GM19035 (cell line): Measurements from ENCODE around the gene SAPCD2.
"Not testable (repeated sequence)": the region's sequence is repeated elsewhere in the genome, so short reads cannot be mapped to it uniquely, and the experiment has no call there.

Experiments used
- ATAC-seq: cut with Tn5 transposase; IDR thresholded peaks from one replicate; pipeline ENCODE4 v1.9.1; 2021; ENCODE audit not compliant: unreplicated experiment

The SAPCD2 gene

GRCh38 chr9:137070201-137070905, at the start of gene SAPCD2:
Gene SAPCD2, minus strand, starts transcription at chr9:137070557. Its CDS starts 97 bp downstream, at chr9:137070460.
- peak; percentile 77 for ATAC-seq

- ATAC-seq = not testable (repeated sequence)
Measured at GRCh38 chr9:137118092-137118603, 47.8 kb upstream of the SAPCD2 start.

GRCh38 chr9:137117269-137117731, 46.9 kb upstream of the SAPCD2 start:
- ATAC-seq = no peak

- no peak for ATAC-seq
Measured at GRCh38 chr9:137116728-137117127, 46.4 kb upstream of the SAPCD2 start.

GRCh38 chr9:137116027-137116507, 45.7 kb upstream of the SAPCD2 start:
- no peak for ATAC-seq

- ATAC-seq = no peak
Measured at GRCh38 chr9:137115394-137116026, 45.2 kb upstream of the SAPCD2 start.

GRCh38 chr9:137114613-137115393, 44.4 kb upstream of the SAPCD2 start, which contains the start of gene DPP7:
Gene DPP7, minus strand, starts transcription at chr9:137114733. Its CDS starts 20 bp downstream, at chr9:137114713.
- ATAC-seq = peak; percentile 70

GRCh38 chr9:137114220-137114612, 43.9 kb upstream of the SAPCD2 start:
- no peak for ATAC-seq

GRCh38 chr9:137113385-137114159, 43.2 kb upstream of the SAPCD2 start:
- no peak for ATAC-seq

GRCh38 chr9:137112564-137113384, 42.4 kb upstream of the SAPCD2 start:
- no peak for ATAC-seq

- no peak for ATAC-seq
Measured at GRCh38 chr9:137111788-137112563, 41.6 kb upstream of the SAPCD2 start.

- ATAC-seq = no peak
Measured at GRCh38 chr9:137110911-137111787, 40.8 kb upstream of the SAPCD2 start.

- ATAC-seq = no peak
Measured at GRCh38 chr9:137110147-137110910, 40.0 kb upstream of the SAPCD2 start.

- ATAC-seq = no peak
Measured at GRCh38 chr9:137109250-137110146, 39.1 kb upstream of the SAPCD2 start.

- ATAC-seq = no peak
Measured at GRCh38 chr9:137108608-137109249, 38.4 kb upstream of the SAPCD2 start.

- ATAC-seq = no peak
Measured at GRCh38 chr9:137107982-137108381, 37.6 kb upstream of the SAPCD2 start.
